NCI-H226 (cell line): Measurements from ENCODE around the gene DUSP22.
"Not testable (repeated sequence)": the region's sequence is repeated elsewhere in the genome, so short reads cannot be mapped to it uniquely, and the experiment has no call there.

Source experiments
- DNase-seq: peaks from one replicate; pipeline ENCODE4 v3.0.0-alpha.2; 2015

DUSP22 gene

DNA sequence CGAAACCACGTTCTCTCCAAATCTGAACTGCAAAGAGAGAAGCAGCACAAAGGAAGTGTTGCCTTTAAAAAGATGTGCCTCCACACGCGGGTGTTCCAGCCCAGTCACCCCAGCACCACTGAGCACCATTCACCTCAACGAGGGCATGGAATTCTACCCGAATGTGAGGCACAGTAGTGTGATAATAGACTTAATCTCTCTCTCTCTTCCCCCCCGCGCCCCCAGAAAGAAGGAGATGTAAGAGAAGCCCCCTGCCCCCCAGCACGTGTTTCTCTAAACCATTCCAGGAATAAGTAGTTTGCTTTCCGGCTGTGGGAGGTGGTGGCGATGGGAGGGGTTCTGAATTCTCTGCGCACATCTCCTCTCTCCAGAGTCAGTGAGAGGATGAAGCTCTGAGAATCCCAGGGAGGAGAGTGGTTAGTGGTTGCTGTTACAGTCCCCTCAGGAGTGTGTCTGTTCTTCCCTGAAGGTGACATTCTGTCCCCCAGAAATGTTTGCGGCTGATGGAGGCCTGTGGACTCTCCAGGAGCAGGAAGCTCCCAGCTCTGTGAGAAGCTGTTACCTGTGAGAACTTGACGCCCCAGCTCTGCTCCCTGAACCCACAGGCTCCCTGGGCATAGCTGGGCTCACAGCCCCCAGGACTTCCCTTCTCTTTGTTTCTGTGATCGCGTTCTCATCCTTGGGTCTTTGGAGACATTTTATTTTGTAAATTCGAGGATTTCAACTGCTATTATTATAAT lies 75.8 kb downstream of the DUSP22 start:
- DNase-seq = no peak

DNA sequence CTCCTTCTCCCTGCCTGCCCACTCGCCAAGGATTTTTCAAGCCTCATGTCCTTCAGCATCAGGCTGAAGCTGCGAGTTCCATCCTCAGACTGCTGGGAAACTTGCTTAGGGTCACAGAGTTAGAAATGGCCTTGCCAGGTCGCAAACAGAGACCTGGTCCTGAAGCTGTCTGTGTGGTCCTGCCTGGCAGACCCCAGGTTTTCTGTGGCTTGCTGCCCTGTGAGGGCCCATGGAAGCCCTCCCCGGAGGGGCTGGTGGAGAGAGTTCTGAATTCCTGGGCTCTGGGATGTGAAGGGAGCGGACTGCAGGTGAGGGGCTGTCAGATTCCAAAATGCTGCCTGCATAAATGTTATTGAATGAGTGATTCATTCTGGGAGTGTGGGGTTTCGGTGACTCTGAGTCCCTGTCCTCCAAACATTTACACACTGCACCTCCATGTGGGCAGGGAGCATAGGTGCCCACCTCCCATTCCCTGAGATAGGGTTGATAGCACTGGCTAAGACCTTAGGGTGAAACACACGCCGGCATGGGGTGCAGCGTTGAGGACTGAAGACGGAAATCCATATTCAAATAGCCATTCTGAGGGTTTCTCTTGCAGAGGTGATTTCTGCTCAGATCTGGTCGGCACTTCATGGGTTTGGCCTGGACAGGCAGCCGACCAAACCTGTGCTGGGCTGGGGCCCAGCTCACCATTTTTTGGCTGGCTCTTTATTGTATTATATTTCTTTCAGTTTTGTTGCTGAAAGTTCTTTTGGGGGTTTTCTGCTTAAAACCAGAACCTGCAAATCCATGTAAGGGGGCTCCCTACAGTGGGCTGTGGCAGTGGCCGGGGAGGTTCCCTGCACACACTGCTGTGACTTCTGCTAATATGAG lies 77.5 kb downstream of the DUSP22 start:
- no peak for DNase-seq

- DNase-seq = no peak
Measured at GRCh38 chr6:370555-370954, 78.3 kb downstream of the DUSP22 start.

DNA sequence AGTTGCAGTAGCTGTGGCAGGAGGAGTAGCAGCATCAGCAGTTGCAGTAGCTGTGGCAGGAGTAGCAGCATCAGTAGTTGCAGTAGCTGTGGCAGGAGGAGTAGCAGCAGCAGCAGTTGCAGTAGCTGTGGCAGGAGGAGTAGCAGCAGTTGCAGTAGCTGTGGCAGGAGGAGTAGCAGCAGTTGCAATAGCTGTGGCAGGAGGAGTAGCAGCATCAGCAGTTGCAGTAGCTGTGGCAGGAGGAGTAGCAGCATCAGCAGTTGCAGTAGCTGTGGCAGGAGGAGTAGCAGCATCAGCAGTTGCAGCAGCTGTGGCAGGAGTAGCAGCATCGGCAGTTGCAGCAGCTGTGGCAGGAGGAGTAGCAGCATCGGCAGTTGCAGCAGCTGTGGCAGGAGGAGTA lies 79.6 kb downstream of the DUSP22 start:
- DNase-seq = not testable (repeated sequence)

- no peak for DNase-seq
Measured at GRCh38 chr6:372336-372911, 80.1 kb downstream of the DUSP22 start.

DNA sequence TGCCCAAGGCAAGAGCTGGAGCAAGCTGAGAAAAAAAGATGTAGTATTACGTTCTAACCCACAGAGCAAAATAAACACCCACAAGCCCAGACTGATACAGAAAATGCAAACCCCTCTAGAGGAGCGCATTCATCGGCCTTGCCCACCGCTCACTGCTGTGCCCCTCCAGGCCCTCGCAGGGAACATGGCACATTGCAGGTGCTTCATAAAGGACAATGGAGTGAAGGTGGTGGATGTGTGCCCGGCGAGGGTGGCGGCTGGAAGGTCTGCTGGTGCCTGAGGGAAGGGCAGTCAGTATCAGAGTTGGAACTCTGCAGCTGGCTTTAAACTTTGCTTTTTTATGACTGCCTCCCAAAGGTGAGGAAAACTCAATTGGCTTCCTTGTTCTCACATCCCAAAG lies 80.7 kb downstream of the DUSP22 start:
- DNase-seq = no peak

DNA sequence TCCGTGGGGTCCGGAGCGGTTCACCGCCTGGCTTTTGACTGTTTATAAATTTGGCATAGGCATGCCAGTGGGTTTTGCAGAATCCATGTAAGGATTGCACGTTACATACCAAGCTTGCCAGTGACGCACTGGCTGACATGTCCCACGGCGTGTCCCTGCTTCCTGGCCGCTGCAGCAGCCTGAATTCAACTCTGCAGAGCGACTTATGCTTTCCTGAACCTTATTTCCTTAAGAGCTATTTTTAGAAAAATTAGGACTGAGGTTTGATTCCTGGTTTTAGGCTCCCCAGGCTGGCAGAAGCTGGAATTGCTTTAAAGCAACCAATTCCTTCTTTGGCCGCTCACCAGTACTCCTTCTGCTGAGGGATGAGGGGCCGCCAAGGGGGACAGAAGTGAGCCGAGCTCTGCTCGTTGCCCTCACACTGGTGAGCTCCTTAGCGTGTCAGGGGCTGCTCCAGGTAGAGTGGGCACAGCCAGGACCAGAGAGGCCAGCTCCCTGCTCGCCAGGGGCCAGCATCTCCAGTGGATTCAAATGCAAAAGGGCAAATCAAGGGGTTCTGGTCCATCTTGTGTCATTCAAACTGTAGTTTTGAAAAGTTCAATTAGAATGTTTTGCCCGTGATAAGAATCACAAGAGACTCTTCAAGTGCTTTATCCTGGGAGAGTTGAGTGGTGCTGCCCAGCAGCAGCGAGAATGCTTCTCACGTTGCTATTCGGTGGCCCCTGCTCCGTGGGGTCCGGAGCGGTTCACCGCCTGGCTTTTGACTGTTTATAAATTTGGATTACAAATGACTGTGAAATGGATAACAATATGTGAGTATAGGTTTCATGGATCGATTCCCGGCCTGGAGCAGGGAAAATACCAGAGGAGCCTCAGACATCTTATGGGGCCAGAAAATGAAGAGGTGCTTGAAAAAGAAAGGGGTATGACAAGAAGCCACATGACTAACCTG lies 81.8 kb downstream of the DUSP22 start:
- no peak for DNase-seq

GRCh38 chr6:374956-375355 lies 82.7 kb downstream of the DUSP22 start:
- no peak for DNase-seq

- no peak for DNase-seq
Measured at GRCh38 chr6:376827-377640, 84.7 kb downstream of the DUSP22 start.

GRCh38 chr6:377641-378020 lies 85.3 kb downstream of the DUSP22 start:
- DNase-seq = not testable (repeated sequence)

GRCh38 chr6:378090-378957 lies 86.0 kb downstream of the DUSP22 start:
- no peak for DNase-seq

- no peak for DNase-seq
Measured at GRCh38 chr6:378958-379409, 86.7 kb downstream of the DUSP22 start.

- DNase-seq = no peak
Measured at GRCh38 chr6:379410-380181, 87.3 kb downstream of the DUSP22 start.

GRCh38 chr6:380234-381218 lies 88.2 kb downstream of the DUSP22 start:
- DNase-seq = no peak

DNA sequence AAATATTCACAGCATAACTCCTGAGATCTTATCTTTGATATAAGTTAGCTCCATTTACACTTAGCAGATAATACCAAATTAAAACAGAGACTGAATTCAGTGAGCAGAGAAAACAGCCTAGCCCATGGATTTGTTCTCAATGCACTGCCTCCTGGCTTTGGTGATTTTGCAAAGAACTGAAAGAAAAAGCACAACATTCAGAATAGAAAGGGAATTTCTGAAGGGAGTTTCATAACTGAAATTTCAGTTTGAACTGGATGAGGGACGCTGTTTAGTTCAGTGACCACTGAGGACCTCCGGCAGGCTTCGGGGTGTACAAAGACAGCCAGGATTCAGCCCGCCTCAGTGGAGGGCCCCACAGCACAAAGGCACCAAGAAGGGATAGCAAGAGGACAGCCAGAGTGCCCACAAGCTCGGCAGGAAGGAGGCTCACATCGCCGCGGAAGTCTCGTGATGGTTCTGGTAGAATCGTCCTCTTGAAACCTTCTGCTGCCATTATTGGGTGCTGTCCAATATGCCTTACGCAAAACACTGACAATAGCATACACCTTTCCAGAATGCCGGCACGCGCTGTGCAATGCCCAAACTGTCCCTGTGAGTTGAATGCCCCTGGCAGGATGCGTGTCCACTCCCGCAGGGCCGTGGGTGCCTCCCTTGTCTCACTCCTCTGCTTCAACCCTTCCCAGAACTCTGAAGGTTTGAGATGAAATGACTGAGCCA lies 89.6 kb downstream of the DUSP22 start:
- no peak for DNase-seq

- no peak for DNase-seq
Measured at GRCh38 chr6:382883-383810, 90.9 kb downstream of the DUSP22 start.

DNA sequence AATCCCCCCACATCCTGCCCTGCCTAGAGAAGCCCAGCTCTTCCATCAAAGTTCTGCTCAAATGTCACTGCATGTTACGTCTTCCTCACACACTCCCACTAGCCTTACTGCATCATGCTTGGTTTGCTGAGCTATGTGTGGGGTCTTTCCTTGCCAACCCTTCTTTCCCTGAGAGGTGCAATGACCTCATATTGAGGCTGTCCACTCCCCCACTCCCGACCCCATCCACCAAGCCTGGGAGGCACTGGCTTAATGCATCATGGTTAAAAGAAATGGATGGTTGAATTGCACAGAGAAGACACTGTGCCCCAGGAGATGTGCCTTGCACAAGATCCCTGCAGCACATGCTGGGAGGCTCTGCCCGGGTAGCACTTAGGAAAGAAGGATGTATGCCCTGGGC lies 91.6 kb downstream of the DUSP22 start:
- peak; percentile 3 for DNase-seq
